Measurements from ENCODE around the gene KLK1.
"Not testable (repeated sequence)": the region's sequence is repeated elsewhere in the genome, so short reads cannot be mapped to it uniquely, and the experiment has no call there.

KLK1 gene

GRCh38 chr19:50791594-50792271 lies 31.9 kb downstream of the KLK1 start:
- DNase-seq: no peak

GRCh38 chr19:50790922-50791467 lies 32.6 kb downstream of the KLK1 start:
- no peak for DNase-seq

GRCh38 chr19:50790396-50790795 lies 33.2 kb downstream of the KLK1 start, which contains the start of gene ACP4:
TSS of gene ACP4 (plus strand) at chr19:50790415. CDS start at chr19:50790415, 0 bp downstream.
- no peak for DNase-seq

GRCh38 chr19:50785329-50785728 lies 38.3 kb downstream of the KLK1 start:
- DNase-seq: no peak

- DNase-seq: no peak
Observed at GRCh38 chr19:50784710-50785109, 38.9 kb downstream of the KLK1 start.

- not testable (repeated sequence) for DNase-seq
Observed at GRCh38 chr19:50783848-50784152, 39.8 kb downstream of the KLK1 start.

GRCh38 chr19:50780753-50781435 lies 42.7 kb downstream of the KLK1 start:
- DNase-seq: no peak

- DNase-seq: no peak
Observed at GRCh38 chr19:50779504-50780457, 43.8 kb downstream of the KLK1 start.

GRCh38 chr19:50778906-50779430 lies 44.6 kb downstream of the KLK1 start:
- DNase-seq: no peak

GRCh38 chr19:50777830-50778303 lies 45.7 kb downstream of the KLK1 start:
- no peak for DNase-seq

- no peak for DNase-seq
Observed at GRCh38 chr19:50777261-50777660, 46.3 kb downstream of the KLK1 start.

- DNase-seq: no peak
Observed at GRCh38 chr19:50776131-50776530, 47.5 kb downstream of the KLK1 start.

GRCh38 chr19:50773454-50773853 lies 50.1 kb downstream of the KLK1 start:
- not testable (repeated sequence) for DNase-seq

- not testable (repeated sequence) for DNase-seq
Observed at GRCh38 chr19:50772912-50773311, 50.7 kb downstream of the KLK1 start.

GRCh38 chr19:50772476-50772875 lies 51.1 kb downstream of the KLK1 start:
- DNase-seq: no peak

- no peak for DNase-seq
Observed at GRCh38 chr19:50770888-50771287, 52.7 kb downstream of the KLK1 start.

GRCh38 chr19:50770164-50770563 lies 53.4 kb downstream of the KLK1 start, which contains the start of gene GPR32:
TSS of gene GPR32 (plus strand) at chr19:50770464. CDS start at chr19:50770601, 137 bp downstream.
- not testable (repeated sequence) for DNase-seq

All from cortex of kidney (tissue), 1 donor.